ENCODE data around the gene MON1B.

MON1B gene

GRCh38 chr16:77197747-77198146 is 6.8 kb downstream of the MON1B start:
- DNase-seq (ENCODE audit: low read depth) = no peak
- TF ChIP-seq CTCF (conservative IDR thresholded peaks at IDR 0.05; ENCODE audit: low read depth, low read length) = no peak
- no peak overlapping the region for H3K4me3 ChIP-seq (ENCODE audit: low read depth, low read length)

GRCh38 chr16:77199211-77199610 is 8.2 kb downstream of the MON1B start, which contains the start of gene SYCE1L:
TSS of gene SYCE1L (plus strand) at chr16:77199408. CDS start at chr16:77199452, 44 bp downstream.
- no peak within 1 kb of the TSS for H3K4me3 ChIP-seq (ENCODE audit: low read depth, low read length)
- no peak for TF ChIP-seq CTCF (conservative IDR thresholded peaks at IDR 0.05; ENCODE audit: low read depth, low read length)
- no peak for DNase-seq (ENCODE audit: low read depth)

GRCh38 chr16:77206533-77206932 is 15.5 kb downstream of the MON1B start:
- no peak for TF ChIP-seq CTCF (conservative IDR thresholded peaks at IDR 0.05; ENCODE audit: low read depth, low read length)
- H3K4me3 ChIP-seq (ENCODE audit: low read depth, low read length) = no peak overlapping the region
- DNase-seq (ENCODE audit: low read depth) = no peak

- no peak for DNase-seq (ENCODE audit: low read depth)
- no peak for TF ChIP-seq CTCF (conservative IDR thresholded peaks at IDR 0.05; ENCODE audit: low read depth, low read length)
- no peak overlapping the region for H3K4me3 ChIP-seq (ENCODE audit: low read depth, low read length)
These were observed 16.0 kb downstream of the MON1B start for GRCh38 chr16:77207030-77207429.

GRCh38 chr16:77208382-77208781 is 17.4 kb downstream of the MON1B start:
- no peak for DNase-seq (ENCODE audit: low read depth)
- no peak for TF ChIP-seq CTCF (conservative IDR thresholded peaks at IDR 0.05; ENCODE audit: low read depth, low read length)
- H3K4me3 ChIP-seq (ENCODE audit: low read depth, low read length) = no peak overlapping the region

- peak; percentile 22 for DNase-seq (ENCODE audit: low read depth)
- TF ChIP-seq CTCF (conservative IDR thresholded peaks at IDR 0.05; ENCODE audit: low read depth, low read length) = no peak
- H3K4me3 ChIP-seq (ENCODE audit: low read depth, low read length) = peak overlapping the region; percentile 65
These were observed 21.1 kb downstream of the MON1B start for GRCh38 chr16:77211880-77212740.
